ENCODE data around the gene MOB3B.

Gene MOB3B

DNA sequence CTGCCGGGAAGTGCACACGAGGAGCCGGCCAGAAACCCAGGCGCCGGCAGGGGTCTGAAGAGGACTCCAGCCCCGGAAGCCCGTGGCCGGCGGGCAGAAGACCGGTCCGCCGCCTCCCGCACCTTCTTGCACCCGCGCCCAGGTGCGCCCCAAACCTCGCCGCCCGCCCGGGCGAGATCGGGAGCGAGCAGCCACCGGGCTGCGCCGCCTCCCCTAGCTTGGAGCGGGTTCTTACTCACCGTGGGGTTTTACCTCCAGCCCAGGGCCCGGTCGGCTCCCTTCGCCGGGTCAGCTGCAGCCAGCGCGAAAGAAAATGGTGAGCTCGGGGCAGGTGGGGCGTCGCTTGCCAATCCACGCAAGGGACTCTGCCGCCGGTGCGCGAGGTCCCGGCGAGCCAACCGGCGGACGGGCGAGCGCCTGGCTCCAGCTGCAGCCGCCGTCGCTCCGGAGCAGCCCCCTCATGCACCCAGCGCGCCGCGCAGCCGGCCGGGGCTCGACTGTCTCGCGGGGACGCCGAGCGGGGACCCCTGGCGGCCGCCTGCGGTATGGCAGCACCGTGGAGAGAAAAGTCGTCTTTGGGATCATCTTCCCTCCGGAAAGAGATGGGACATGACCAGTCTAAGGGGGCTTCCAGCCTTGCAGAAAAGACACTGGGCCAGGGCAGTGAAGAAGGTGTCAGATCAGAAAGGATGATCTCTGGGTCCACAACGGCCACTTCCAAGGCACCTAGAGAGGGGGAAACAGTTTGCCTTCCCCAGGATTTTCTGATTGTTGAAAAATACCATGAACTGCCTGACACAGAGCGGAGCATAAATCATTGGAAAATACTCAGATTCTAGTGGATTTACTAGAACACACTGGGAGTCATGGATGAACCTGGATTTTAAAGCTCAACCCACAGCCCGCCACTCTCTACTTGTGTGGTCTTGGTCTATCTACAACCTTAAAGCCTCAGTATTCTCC is at the start of gene MOB3B (continued):
- TF ChIP-seq ZNF768 (tag by site-specific recombination; IDR thresholded peaks at IDR 0.05) (no peak), ZBTB1 (tag by site-specific recombination; IDR thresholded peaks at IDR 0.05) (no peak), ZBTB48 (tag by site-specific recombination; IDR thresholded peaks at IDR 0.05) (peak; percentile 21; the same call in 1 of the 2 replicates), GLIS2 (tag by site-specific recombination; IDR thresholded peaks at IDR 0.05) (peak; percentile 9; the same call in 1 of the 2 replicates), ZNF423 (tag by site-specific recombination; IDR thresholded peaks at IDR 0.05) (no peak), ZNF112 (tag by site-specific recombination; IDR thresholded peaks at IDR 0.05) (no peak), ZNF324 (tag by site-specific recombination; IDR thresholded peaks at IDR 0.05) (no peak), KLF1 (tag by site-specific recombination; IDR thresholded peaks at IDR 0.05) (no peak), TCF7L2 (IDR thresholded peaks at IDR 0.05; ENCODE audit: borderline replicate concordance, low read depth, low read length) (no peak)
- TF ChIP-seq, protein P1, sequence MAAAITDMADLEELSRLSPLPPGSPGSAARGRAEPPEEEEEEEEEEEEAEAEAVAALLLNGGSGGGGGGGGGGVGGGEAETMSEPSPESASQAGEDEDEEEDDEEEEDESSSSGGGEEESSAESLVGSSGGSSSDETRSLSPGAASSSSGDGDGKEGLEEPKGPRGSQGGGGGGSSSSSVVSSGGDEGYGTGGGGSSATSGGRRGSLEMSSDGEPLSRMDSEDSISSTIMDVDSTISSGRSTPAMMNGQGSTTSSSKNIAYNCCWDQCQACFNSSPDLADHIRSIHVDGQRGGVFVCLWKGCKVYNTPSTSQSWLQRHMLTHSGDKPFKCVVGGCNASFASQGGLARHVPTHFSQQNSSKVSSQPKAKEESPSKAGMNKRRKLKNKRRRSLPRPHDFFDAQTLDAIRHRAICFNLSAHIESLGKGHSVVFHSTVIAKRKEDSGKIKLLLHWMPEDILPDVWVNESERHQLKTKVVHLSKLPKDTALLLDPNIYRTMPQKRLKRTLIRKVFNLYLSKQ (tag by site-specific recombination; IDR thresholded peaks at IDR 0.05; ENCODE audit: borderline replicate concordance), result no peak
- TF ChIP-seq, protein P2, sequence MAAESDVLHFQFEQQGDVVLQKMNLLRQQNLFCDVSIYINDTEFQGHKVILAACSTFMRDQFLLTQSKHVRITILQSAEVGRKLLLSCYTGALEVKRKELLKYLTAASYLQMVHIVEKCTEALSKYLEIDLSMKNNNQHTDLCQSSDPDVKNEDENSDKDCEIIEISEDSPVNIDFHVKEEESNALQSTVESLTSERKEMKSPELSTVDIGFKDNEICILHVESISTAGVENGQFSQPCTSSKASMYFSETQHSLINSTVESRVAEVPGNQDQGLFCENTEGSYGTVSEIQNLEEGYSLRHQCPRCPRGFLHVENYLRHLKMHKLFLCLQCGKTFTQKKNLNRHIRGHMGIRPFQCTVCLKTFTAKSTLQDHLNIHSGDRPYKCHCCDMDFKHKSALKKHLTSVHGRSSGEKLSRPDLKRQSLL (tag by site-specific recombination; IDR thresholded peaks at IDR 0.05), result no peak
- TF ChIP-seq, protein P3, sequence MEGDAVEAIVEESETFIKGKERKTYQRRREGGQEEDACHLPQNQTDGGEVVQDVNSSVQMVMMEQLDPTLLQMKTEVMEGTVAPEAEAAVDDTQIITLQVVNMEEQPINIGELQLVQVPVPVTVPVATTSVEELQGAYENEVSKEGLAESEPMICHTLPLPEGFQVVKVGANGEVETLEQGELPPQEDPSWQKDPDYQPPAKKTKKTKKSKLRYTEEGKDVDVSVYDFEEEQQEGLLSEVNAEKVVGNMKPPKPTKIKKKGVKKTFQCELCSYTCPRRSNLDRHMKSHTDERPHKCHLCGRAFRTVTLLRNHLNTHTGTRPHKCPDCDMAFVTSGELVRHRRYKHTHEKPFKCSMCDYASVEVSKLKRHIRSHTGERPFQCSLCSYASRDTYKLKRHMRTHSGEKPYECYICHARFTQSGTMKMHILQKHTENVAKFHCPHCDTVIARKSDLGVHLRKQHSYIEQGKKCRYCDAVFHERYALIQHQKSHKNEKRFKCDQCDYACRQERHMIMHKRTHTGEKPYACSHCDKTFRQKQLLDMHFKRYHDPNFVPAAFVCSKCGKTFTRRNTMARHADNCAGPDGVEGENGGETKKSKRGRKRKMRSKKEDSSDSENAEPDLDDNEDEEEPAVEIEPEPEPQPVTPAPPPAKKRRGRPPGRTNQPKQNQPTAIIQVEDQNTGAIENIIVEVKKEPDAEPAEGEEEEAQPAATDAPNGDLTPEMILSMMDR (tag by site-specific recombination; IDR thresholded peaks at IDR 0.05), result peak; percentile 48

DNA sequence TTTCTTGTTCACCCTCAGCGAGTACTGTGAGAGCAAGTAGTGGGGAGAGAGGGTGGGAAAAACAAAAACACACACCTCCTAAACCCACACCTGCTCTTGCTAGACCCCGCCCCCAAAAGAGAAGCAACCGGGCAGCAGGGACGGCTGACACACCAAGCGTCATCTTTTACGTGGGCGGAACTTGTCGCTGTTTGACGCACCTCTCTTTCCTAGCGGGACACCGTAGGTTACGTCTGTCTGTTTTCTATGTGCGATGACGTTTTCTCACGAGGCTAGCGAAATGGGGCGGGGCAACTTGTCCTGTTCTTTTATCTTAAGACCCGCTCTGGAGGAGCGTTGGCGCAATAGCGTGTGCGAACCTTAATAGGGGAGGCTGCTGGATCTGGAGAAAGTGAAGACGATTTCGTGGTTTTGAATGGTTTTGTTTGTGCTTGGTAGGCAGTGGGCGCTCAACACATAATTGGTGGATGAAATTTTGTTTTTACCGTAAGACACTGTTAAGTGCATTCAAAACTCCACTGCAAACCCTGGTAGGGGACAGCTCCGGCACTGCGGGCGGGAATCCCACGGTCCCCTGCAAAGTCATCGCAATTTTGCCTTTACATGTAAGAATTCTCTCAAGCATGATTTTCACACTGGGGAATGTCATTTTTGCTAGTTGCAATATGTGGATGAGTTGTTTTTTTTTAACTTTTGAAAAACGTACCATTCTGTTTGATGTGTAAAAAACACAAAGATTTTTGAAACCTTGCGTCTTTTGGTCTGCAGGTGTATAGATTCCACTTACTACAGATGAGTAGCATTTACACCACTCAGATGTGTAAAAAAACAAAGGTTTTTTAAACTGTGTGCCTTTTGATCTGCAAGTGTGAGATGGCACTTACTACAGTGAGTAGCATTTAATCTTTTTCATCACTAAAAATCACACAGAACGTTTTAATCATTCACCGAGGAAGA is 44.3 kb upstream of the MOB3B start:
- POLR2A ChIA-PET, result interaction anchor here (0.6 to 1.0 kb wide), 2 partner anchors 13 to 156 kb away, joined by 3 read pairs; no protein-coding TSS in a partner anchor
- peak overlapping the region; percentile 85 for H3K27ac ChIP-seq (ENCODE audit: extremely low read depth, low read depth, low read length)
- no peaks in the 10 kb centered on the region for H3K9me3 ChIP-seq (ENCODE audit: control insufficient read depth, insufficient read depth, low read depth, low read length)
- H3K4me3 ChIP-seq (ENCODE audit: low read depth, low read length), result peak overlapping the region; percentile 66
- no peaks in the 10 kb centered on the region for H3K36me3 ChIP-seq (ENCODE audit: control insufficient read depth in 2 of 2, insufficient read depth in 1 of 2, low read length in 2 of 2)
- CTCF ChIA-PET, result interaction anchor here (0.6 to 1.1 kb wide), 3 partner anchors 18 to 271 kb away, joined by 3 to 4 read pairs (median 3); no protein-coding TSS in a partner anchor
- H3K4me1 ChIP-seq (ENCODE audit: control insufficient read depth, insufficient read depth, low read length), result peaks cover 8% of the 10 kb centered on the region
- TF ChIP-seq KLF1 (tag by site-specific recombination; IDR thresholded peaks at IDR 0.05), result peak; percentile 46
- no peak for TF ChIP-seq GFI1B (tag by site-specific recombination; IDR thresholded peaks at IDR 0.05)
- no peak for TF ChIP-seq ZNF138 (tag by site-specific recombination; IDR thresholded peaks at IDR 0.05; ENCODE audit: borderline replicate concordance)
- no peak for TF ChIP-seq SETDB1 (IDR thresholded peaks at IDR 0.05; ENCODE audit: insufficient read length, low read length)
- TF ChIP-seq ZNF600 (tag by site-specific recombination; IDR thresholded peaks at IDR 0.05), result 0 out of 2 replicates have a peak, but pooled peaks have one; percentile 45
- TF ChIP-seq PRDM1 (tag by site-specific recombination; IDR thresholded peaks at IDR 0.05), result no peak; the same call in 1 of the 2 replicates
- TF ChIP-seq ZNF184 (tag by site-specific recombination; IDR thresholded peaks at IDR 0.05), result no peak
- no peak for TF ChIP-seq ZNF10 (tag by site-specific recombination; IDR thresholded peaks at IDR 0.05)
- no peak for TF ChIP-seq ZNF548 (tag by site-specific recombination; IDR thresholded peaks at IDR 0.05)
- TF ChIP-seq, protein P4, sequence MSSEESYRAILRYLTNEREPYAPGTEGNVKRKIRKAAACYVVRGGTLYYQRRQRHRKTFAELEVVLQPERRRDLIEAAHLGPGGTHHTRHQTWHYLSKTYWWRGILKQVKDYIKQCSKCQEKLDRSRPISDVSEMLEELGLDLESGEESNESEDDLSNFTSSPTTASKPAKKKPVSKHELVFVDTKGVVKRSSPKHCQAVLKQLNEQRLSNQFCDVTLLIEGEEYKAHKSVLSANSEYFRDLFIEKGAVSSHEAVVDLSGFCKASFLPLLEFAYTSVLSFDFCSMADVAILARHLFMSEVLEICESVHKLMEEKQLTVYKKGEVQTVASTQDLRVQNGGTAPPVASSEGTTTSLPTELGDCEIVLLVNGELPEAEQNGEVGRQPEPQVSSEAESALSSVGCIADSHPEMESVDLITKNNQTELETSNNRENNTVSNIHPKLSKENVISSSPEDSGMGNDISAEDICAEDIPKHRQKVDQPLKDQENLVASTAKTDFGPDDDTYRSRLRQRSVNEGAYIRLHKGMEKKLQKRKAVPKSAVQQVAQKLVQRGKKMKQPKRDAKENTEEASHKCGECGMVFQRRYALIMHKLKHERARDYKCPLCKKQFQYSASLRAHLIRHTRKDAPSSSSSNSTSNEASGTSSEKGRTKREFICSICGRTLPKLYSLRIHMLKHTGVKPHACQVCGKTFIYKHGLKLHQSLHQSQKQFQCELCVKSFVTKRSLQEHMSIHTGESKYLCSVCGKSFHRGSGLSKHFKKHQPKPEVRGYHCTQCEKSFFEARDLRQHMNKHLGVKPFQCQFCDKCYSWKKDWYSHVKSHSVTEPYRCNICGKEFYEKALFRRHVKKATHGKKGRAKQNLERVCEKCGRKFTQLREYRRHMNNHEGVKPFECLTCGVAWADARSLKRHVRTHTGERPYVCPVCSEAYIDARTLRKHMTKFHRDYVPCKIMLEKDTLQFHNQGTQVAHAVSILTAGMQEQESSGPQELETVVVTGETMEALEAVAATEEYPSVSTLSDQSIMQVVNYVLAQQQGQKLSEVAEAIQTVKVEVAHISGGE (tag by site-specific recombination; conservative IDR thresholded peaks at IDR 0.05; ENCODE audit: low read depth), result no peak; the same call in 1 of the 2 replicates
- no peak for TF ChIP-seq ZNF112 (tag by site-specific recombination; IDR thresholded peaks at IDR 0.05)
- TF ChIP-seq ZNF221 (tag by site-specific recombination; IDR thresholded peaks at IDR 0.05; ENCODE audit: borderline replicate concordance), result no peak
- TF ChIP-seq HOXC10 (CRISPR knock-in tag; IDR thresholded peaks at IDR 0.05), result no peak

Measured in HEK293 (cell line).